SK-N-SH treated with all-trans-retinoic acid at 6 μM for 48 hours (cell line): ENCODE measurements around the gene CA11.

Experiments used
- ATAC-seq: fragments of 200-7000 bp; cut with Tn5 transposase; 3 replicates; pipeline ENCODE4 v1.9.1; 2020; ENCODE audit warnings: mild to moderate bottlenecking, moderate library complexity
- ARNTL ChIP-seq: fragments of 450-650 bp; formaldehyde crosslinking; IDR thresholded peaks from 2 replicates; pipeline ENCODE4 v1.5.0; 2020; ENCODE audit warnings: low read depth, mild to moderate bottlenecking, moderate library complexity, borderline replicate concordance
- BACH2 ChIP-seq: fragments of 250-450 bp; sonication (Bioruptor Pico); IDR thresholded peaks from 2 replicates; pipeline ENCODE4 v1.9.0; 2021; ENCODE audit warnings: mild to moderate bottlenecking, borderline replicate concordance
- CSDC2 ChIP-seq: fragments of 250-450 bp; sonication (Bioruptor Pico); IDR thresholded peaks from 2 replicates; pipeline ENCODE4 v1.5.0; 2020; ENCODE audit warnings: mild to moderate bottlenecking, moderate library complexity
- ESRRG ChIP-seq: fragments of 250-450 bp; sonication (Bioruptor Pico); IDR thresholded peaks from 2 replicates; pipeline ENCODE4 v1.6.1; 2021; ENCODE audit warnings: mild to moderate bottlenecking
- GLIS3 ChIP-seq: fragments of 250-450 bp; sonication (Bioruptor Pico); IDR thresholded peaks from 2 replicates; pipeline ENCODE4 v1.5.0; 2020; ENCODE audit warnings: mild to moderate bottlenecking, moderate library complexity
- ISL1 ChIP-seq: fragments of 250-450 bp; sonication (Bioruptor Pico); IDR thresholded peaks from 2 replicates; pipeline ENCODE4 v2.1.2; 2022; ENCODE audit warnings: mild to moderate bottlenecking, moderate library complexity
- OSR1 ChIP-seq: fragments of 250-450 bp; sonication (Bioruptor Pico); IDR thresholded peaks from 2 replicates; pipeline ENCODE4 v1.8.0; 2022; ENCODE audit warnings: moderate library complexity, mild to moderate bottlenecking, inconsistent platforms
- RARB ChIP-seq: fragments of 250-450 bp; sonication (Bioruptor Pico); IDR thresholded peaks from 2 replicates; pipeline ENCODE4 v1.8.0; 2021; ENCODE audit warnings: mild to moderate bottlenecking, moderate library complexity
- SNAI2 ChIP-seq: fragments of 250-450 bp; sonication (Bioruptor Pico); IDR thresholded peaks from 2 replicates; pipeline ENCODE4 v1.5.0; 2020; ENCODE audit warnings: mild to moderate bottlenecking, moderate library complexity
- TCF4 ChIP-seq: fragments of 250-450 bp; sonication (Bioruptor Pico); IDR thresholded peaks from 2 replicates; pipeline ENCODE4 v1.8.0; 2021; ENCODE audit warnings: mild to moderate bottlenecking, moderate library complexity, borderline replicate concordance
- TOX ChIP-seq: fragments of 250-450 bp; sonication (Bioruptor Pico); IDR thresholded peaks from 2 replicates; pipeline ENCODE4 v1.8.0; 2021; ENCODE audit warnings: mild to moderate bottlenecking, moderate library complexity, borderline replicate concordance
- TSHZ2 ChIP-seq: fragments of 250-450 bp; sonication (Bioruptor Pico); IDR thresholded peaks from 2 replicates; pipeline ENCODE4 v1.5.0; 2020; ENCODE audit warnings: mild to moderate bottlenecking, moderate library complexity
- ZFP3 ChIP-seq: fragments of 250-450 bp; sonication (Bioruptor Pico); IDR thresholded peaks from 2 replicates; pipeline ENCODE4 v1.5.0; 2020; ENCODE audit warnings: mild to moderate bottlenecking, moderate library complexity
- ZFP30 ChIP-seq: fragments of 450-650 bp; formaldehyde crosslinking; IDR thresholded peaks from 2 replicates; pipeline ENCODE4 v1.5.0; 2022; ENCODE audit warnings: mild to moderate bottlenecking, moderate library complexity
- ZNF565 ChIP-seq: fragments of 450-650 bp; formaldehyde crosslinking; conservative IDR thresholded peaks from 2 replicates; pipeline ENCODE4 v1.5.0; 2020; ENCODE audit warnings: low read depth, mild to moderate bottlenecking, moderate library complexity
- ZNF70 ChIP-seq: fragments of 450-650 bp; formaldehyde crosslinking; IDR thresholded peaks from 2 replicates; pipeline ENCODE4 v1.5.0; 2020; ENCODE audit warnings: mild to moderate bottlenecking, moderate library complexity
- ZNF8 ChIP-seq: fragments of 450-650 bp; formaldehyde crosslinking; IDR thresholded peaks from 2 replicates; pipeline ENCODE4 v1.5.0; 2020; ENCODE audit warnings: mild to moderate bottlenecking, moderate library complexity
- TF ChIP-seq, protein P1 (sequence below): fragments of 250-450 bp; sonication (Bioruptor Pico); IDR thresholded peaks from 2 replicates; pipeline ENCODE4 v1.5.1; 2021; ENCODE audit warnings: mild to moderate bottlenecking, moderate library complexity
- TF ChIP-seq, protein P2 (sequence below): fragments of 250-450 bp; sonication (Bioruptor Pico); IDR thresholded peaks from 2 replicates; pipeline ENCODE4 v1.8.0; 2021; ENCODE audit warnings: low read depth, mild to moderate bottlenecking, moderate library complexity, borderline replicate concordance
- TF ChIP-seq, protein P3 (sequence below): fragments of 250-450 bp; sonication (Bioruptor Pico); IDR thresholded peaks from 2 replicates; pipeline ENCODE4 v1.8.0; 2020; ENCODE audit warnings: mild to moderate bottlenecking, moderate library complexity, borderline replicate concordance
- TF ChIP-seq, protein P4 (sequence below): fragments of 250-450 bp; sonication (Bioruptor Pico); IDR thresholded peaks from 2 replicates; pipeline ENCODE4 v1.5.1; 2020; ENCODE audit warnings: low read depth, mild to moderate bottlenecking, moderate library complexity

Gene CA11

DNA sequence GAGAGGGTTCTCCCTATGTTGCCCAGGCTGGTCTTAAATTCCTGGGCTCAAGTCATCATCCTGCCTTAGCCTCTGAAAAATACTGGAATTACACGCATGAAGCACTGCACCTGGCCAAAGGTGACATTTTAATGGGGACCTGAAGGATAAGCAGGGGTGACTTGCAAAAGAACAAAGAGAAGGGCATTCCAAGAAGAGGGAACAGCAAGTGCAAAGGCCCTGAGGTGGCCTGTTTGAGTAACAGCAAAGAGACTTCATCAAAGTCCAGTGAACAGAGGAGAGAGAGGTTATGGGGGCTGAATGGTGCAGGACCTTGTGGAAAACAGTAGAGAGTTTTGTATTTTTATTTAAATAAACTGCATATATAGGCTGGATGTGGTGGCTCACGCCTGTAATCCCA lies 4.1 kb downstream of the CA11 start (continued):
- no peak for TF ChIP-seq TSHZ2 (CRISPR knock-in tag)
- TF ChIP-seq SNAI2 (CRISPR knock-in tag): no peak
- TF ChIP-seq ARNTL (CRISPR knock-in tag): no peak
- TF ChIP-seq GLIS3: no peak

GRCh38 chr19:48639483-48640375 lies 6.3 kb downstream of the CA11 start:
- no peak for ATAC-seq

DNA sequence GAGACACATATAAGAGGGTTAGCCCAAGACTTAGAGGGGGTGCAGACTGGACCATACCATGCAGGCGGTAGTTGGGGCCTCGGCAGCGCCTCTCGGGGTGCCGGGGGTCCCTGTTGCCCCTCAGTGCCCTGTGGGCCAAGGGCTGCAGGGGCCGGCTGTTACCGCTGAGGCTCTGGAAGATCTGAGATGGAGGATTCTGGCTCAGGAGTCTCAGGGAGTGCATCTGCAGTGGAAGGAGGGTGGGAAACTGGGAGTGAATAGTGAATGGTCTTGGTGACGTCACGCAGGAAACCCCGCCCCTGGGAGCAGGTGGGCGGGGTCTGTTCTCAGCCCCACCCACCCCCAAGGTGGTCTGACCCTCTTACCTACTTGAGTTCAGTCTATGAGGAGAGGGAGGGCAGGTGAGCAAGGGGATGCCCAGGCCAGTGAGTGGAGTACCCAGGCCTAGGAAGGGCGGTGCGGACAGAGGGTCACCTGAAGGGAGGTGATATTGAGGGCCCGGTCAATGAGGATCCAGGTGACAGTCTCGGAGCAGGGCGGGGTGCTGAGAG lies 7.1 kb downstream of the CA11 start:
- ATAC-seq: no peak
- TF ChIP-seq TCF4 (CRISPR knock-in tag) (no peak), TSHZ2 (CRISPR knock-in tag) (no peak), SNAI2 (CRISPR knock-in tag) (no peak), OSR1 (CRISPR knock-in tag) (no peak), CSDC2 (no peak), BACH2 (CRISPR knock-in tag) (no peak), ZFP3 (no peak), ESRRG (CRISPR knock-in tag) (no peak), ZNF565 (CRISPR knock-in tag) (no peak), ZFP30 (CRISPR knock-in tag) (no peak), ZNF70 (no peak), ISL1 (no peak), RARB (CRISPR knock-in tag) (no peak), ZNF8 (CRISPR knock-in tag) (no peak)
- TF ChIP-seq, protein P1, sequence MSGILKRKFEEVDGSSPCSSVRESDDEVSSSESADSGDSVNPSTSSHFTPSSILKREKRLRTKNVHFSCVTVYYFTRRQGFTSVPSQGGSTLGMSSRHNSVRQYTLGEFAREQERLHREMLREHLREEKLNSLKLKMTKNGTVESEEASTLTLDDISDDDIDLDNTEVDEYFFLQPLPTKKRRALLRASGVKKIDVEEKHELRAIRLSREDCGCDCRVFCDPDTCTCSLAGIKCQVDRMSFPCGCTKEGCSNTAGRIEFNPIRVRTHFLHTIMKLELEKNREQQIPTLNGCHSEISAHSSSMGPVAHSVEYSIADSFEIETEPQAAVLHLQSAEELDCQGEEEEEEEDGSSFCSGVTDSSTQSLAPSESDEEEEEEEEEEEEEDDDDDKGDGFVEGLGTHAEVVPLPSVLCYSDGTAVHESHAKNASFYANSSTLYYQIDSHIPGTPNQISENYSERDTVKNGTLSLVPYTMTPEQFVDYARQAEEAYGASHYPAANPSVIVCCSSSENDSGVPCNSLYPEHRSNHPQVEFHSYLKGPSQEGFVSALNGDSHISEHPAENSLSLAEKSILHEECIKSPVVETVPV: no peak

More at GRCh38 chr19:48639483-48640375, 6.3 kb downstream of the CA11 start:
- TF ChIP-seq OSR1 (CRISPR knock-in tag) (no peak), RARB (CRISPR knock-in tag) (no peak), GLIS3 (no peak), ZFP30 (CRISPR knock-in tag) (no peak), TOX (CRISPR knock-in tag) (no peak), ZFP3 (no peak), ZNF8 (CRISPR knock-in tag) (no peak)
- TF ChIP-seq, protein P2, sequence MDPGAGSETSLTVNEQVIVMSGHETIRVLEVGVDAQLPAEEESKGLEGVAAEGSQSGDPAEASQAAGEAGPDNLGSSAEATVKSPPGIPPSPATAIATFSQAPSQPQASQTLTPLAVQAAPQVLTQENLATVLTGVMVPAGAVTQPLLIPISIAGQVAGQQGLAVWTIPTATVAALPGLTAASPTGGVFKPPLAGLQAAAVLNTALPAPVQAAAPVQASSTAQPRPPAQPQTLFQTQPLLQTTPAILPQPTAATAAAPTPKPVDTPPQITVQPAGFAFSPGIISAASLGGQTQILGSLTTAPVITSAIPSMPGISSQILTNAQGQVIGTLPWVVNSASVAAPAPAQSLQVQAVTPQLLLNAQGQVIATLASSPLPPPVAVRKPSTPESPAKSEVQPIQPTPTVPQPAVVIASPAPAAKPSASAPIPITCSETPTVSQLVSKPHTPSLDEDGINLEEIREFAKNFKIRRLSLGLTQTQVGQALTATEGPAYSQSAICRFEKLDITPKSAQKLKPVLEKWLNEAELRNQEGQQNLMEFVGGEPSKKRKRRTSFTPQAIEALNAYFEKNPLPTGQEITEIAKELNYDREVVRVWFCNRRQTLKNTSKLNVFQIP: no peak
- TF ChIP-seq, protein P3, sequence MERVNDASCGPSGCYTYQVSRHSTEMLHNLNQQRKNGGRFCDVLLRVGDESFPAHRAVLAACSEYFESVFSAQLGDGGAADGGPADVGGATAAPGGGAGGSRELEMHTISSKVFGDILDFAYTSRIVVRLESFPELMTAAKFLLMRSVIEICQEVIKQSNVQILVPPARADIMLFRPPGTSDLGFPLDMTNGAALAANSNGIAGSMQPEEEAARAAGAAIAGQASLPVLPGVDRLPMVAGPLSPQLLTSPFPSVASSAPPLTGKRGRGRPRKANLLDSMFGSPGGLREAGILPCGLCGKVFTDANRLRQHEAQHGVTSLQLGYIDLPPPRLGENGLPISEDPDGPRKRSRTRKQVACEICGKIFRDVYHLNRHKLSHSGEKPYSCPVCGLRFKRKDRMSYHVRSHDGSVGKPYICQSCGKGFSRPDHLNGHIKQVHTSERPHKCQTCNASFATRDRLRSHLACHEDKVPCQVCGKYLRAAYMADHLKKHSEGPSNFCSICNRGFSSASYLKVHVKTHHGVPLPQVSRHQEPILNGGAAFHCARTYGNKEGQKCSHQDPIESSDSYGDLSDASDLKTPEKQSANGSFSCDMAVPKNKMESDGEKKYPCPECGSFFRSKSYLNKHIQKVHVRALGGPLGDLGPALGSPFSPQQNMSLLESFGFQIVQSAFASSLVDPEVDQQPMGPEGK (CRISPR knock-in tag): no peak
- TF ChIP-seq, protein P4, sequence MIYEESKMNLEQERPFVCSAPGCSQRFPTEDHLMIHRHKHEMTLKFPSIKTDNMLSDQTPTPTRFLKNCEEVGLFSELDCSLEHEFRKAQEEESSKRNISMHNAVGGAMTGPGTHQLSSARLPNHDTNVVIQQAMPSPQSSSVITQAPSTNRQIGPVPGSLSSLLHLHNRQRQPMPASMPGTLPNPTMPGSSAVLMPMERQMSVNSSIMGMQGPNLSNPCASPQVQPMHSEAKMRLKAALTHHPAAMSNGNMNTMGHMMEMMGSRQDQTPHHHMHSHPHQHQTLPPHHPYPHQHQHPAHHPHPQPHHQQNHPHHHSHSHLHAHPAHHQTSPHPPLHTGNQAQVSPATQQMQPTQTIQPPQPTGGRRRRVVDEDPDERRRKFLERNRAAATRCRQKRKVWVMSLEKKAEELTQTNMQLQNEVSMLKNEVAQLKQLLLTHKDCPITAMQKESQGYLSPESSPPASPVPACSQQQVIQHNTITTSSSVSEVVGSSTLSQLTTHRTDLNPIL: no peak
- TF ChIP-seq, all 23 proteins: peak for 0
